Measurements from ENCODE around the gene ZNF839.

- TF ChIP-seq POLR2AphosphoS5 (IDR thresholded peaks at IDR 0.05; ENCODE audit: low read depth, low read length) (no peak), SIN3A (IDR thresholded peaks at IDR 0.05; ENCODE audit: borderline replicate concordance, insufficient read depth, low read length) (no peak), TAF1 (IDR thresholded peaks at IDR 0.05; ENCODE audit: borderline replicate concordance, insufficient read depth, low read length) (no peak), REST (IDR thresholded peaks at IDR 0.05; ENCODE audit: insufficient read depth in 1 of 2, low read depth in 2 of 2, low read length in 2 of 2) (no peak)
Observed at GRCh38 chr14:102283631-102284129, 35.9 kb upstream of the ZNF839 start.

Data from PFSK-1 (cell line).